ENCODE results near the gene HBE1.
"Not testable (repeated sequence)": the region's sequence is repeated elsewhere in the genome, so short reads cannot be mapped to it uniquely, and the experiment has no call there.

The HBE1 gene

DNA sequence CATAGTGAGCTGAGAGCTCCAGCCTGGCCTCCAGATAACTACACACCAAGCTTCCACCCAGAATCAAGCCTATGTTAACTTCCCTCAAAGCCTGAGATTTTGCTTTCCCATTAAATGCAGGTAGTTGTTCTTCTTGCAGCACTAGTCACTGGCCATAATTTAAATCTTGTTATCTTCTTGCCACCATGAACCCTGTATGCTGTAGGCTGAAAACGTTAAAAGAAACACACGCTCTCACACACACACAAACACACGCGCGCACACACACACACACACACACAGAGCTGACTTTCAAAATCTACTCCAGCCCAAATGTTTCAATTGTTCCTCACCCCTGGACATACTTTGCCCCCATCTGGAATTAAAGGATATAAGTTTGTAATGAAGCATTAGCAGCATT is 16.3 kb downstream of the HBE1 start:
- not testable (repeated sequence) for DNase-seq (ENCODE audit: low read depth in 3 of 3)

DNA sequence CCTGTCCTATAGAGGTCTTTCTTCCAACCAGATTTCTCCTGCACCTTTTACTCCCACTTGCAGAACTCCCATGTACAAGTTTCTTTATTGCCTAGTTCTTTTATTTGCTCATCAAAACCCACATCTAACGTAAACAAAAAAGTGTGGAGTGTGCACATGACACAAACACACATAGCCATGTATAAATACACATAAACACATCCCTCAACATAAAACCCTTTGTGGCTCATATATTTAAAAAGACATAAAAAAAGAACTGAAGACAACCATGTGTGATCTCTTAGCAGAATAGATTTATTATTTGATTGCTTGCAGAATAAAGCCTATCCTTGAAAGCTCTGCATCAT is 16.9 kb downstream of the HBE1 start:
- DNase-seq (ENCODE audit: low read depth in 3 of 3) = no peak

GRCh38 chr11:5252192-5252918 is 17.4 kb downstream of the HBE1 start:
- no peak for DNase-seq (ENCODE audit: low read depth in 3 of 3)

- no peak for DNase-seq (ENCODE audit: low read depth in 3 of 3)
Measured at GRCh38 chr11:5251746-5252145, 18.0 kb downstream of the HBE1 start.

DNA sequence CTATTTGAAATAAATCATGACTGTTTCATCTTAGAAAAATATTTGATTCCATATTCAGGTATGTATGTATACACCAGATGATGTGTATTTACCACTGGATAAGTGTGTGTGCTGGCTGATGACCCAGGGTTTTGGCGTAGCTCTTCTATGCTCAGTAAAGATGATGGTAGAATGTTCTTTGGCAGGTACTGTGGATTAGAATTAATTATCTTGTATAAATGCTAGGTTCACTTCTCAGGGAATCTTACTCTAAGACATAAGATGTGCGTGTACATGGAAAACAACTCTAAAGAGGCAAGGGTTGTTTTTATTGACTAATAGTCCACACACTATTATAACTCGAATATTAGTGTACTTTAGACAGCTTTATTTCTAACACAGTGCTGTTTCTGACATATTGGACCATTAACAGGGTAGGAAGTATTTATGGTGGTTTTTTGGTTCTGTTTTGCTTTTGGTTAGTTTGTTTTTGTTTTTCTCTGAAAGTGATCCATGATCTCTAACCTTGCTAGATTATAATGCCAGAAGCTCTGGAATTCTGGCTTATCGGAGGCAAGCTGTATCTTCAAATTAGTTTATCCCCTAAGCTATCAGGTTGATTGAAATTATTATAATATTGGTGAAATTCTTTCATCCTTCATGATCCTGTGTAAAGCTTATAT is 19.1 kb downstream of the HBE1 start:
- DNase-seq (ENCODE audit: low read depth in 3 of 3) = no peak

- not testable (repeated sequence) for DNase-seq (ENCODE audit: low read depth in 3 of 3)
Measured at GRCh38 chr11:5249807-5250396, 19.8 kb downstream of the HBE1 start, which contains the start of gene HBG1. TSS of gene HBG1 (minus strand) at chr11:5249857. CDS start at chr11:5249804, 53 bp downstream.

DNA sequence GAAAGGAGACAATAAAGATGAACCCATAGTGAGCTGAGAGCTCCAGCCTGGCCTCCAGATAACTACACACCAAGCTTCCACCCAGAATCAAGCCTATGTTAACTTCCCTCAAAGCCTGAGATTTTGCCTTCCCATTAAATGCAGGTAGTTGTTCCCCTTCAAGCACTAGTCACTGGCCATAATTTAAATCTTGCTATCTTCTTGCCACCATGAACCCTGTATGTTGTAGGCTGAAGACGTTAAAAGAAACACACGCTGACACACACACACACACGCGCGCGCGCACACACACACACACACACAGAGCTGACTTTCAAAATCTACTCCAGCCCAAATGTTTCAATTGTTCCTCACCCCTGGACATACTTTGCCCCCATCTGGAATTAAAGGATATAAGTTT is 21.2 kb downstream of the HBE1 start:
- not testable (repeated sequence) for DNase-seq (ENCODE audit: low read depth in 3 of 3)

DNA sequence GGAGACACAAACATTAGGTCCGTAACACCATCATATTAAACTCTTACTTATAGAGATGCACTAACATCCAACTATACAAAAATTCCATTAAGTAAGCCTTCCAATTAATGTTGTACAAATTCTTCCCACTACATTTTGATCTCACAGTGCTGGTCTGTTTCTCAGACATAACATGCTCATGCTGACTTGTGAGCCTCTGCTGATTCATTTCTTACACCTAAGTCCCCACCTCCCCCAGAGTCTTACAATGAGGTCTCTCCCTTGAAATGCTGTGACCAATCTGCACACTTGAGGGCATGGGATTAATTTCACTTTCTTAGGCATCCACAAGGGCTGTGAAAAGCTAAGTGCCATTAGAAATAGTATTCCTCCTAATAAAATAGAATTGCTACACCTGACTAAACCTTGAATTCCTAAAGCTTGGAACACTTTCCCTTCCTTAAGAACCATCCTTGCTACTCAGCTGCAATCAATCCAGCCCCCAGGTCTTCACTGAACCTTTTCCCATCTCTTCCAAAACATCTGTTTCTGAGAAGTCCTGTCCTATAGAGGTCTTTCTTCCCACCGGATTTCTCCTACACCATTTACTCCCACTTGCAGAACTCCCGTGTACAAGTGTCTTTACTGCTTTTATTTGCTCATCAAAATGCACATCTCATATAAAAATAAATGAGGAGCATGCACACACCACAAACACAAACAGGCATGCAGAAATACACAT is 22.1 kb downstream of the HBE1 start:
- DNase-seq (ENCODE audit: low read depth in 3 of 3) = no peak

DNA sequence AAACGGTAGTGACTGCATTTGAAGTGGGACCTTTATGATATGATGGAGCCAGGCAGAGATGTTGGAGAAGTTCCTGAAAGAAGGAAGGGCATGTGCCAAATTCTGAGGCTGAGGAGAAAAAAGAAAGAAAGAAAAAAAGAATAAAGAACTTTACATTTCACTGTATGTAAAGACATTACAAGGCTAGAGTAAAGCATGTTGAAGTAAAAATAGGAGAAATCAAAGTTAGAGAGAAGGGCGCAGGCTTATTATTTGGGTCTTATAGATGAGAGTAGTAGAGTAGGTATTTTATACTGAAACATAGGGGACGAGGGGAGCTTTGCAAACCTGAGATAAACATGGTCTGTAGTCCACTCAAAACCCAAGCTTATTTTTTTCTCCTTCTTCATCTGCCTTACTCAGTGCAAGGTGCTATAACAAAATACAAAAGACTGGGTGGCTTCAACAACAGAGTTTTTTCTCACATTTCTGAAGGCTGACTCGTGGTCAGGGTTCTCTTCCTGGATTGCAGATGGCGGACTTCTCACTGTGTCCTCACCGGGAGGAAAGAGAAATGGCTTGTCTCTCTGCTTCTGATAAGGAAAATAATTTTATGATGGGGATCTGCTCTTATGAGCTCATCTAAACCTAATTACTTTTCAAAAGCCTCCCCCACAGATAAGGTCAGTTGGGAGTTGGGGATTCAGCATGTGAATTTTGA is 22.8 kb downstream of the HBE1 start:
- no peak for DNase-seq (ENCODE audit: low read depth in 3 of 3)

GRCh38 chr11:5245155-5245554 is 24.6 kb downstream of the HBE1 start:
- no peak for DNase-seq (ENCODE audit: low read depth in 3 of 3)

- DNase-seq (ENCODE audit: low read depth in 3 of 3) = no peak
Measured at GRCh38 chr11:5243816-5244180, 25.9 kb downstream of the HBE1 start.

DNA sequence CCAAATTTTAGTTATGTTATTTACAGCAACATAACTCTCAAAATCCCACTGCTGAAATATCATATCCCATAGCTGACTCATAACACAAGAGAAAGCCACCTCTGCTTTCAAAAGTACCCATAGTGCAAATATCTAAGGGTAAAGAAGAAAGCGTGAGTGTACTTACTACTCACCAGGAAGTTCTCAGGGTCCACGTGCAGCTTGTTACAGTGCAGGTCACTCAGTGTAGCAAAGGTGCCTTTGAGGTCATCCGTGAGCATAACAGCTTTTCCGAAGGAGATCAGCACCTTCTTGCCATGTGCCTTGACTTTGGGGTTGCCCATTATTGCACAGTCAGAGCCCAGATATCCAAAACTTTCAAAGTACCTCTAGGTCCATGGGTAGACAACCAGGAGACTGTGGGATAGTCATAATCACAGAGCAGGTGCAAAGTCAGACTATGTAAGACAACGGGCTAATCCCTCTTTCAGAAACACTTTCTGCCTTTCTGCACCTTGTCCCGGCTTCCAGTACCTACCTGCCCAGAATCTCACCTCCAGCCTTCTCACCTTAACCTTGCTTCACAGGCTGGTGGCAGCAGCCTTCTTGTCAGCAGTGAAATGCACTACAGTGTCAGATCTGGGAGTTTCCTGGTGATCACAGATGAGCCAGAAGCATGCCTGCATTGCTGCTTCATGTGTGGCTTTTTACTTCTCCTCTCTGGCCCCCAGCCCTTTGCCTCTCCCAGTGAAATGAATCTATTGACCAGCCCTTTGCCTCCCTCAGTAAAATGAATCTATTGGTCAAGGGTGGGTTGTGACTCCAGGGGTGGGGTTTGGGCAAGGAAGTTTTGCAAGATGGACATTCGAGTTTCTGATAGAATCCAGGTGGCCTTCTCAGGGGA is 26.6 kb downstream of the HBE1 start:
- no peak for DNase-seq (ENCODE audit: low read depth in 3 of 3)

DNA sequence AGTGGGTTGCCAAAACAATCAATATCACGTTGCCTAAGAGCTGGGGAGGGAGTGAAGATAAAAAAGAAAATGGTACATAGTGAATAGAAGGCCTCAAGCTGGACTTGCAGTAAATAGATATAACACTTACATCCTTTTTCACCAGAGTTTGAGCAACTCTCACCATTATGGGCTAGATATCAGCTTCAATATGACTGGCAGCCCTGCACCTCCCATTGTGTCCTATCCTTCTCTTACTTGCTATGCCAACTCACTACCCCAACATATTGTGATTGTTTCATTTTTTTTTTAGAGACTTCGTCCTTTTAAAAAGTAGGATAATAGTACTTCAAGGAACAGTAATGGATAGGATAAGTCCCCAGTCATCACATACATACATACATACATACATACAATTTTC is 27.5 kb downstream of the HBE1 start:
- no peak for DNase-seq (ENCODE audit: low read depth in 3 of 3)

DNA sequence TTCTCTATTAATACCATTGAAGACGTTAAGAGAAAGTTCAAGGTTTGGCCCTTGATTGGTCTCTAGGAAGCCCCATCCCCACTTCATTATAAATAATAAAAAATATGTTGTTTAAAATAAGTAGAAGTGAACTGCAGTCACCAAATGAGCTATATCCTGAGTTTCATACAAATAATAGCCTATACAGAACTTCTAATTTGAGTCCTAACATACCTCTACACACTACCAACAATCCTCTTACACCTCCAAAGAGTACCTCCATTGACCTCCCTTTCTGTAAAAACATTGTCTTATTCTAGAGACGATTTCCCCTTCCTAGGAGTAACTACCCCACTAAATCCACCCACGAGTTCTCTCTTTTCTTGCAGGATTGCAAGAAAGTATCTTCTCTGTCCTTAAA is 28.3 kb downstream of the HBE1 start:
- no peak for DNase-seq (ENCODE audit: low read depth in 3 of 3)

DNA sequence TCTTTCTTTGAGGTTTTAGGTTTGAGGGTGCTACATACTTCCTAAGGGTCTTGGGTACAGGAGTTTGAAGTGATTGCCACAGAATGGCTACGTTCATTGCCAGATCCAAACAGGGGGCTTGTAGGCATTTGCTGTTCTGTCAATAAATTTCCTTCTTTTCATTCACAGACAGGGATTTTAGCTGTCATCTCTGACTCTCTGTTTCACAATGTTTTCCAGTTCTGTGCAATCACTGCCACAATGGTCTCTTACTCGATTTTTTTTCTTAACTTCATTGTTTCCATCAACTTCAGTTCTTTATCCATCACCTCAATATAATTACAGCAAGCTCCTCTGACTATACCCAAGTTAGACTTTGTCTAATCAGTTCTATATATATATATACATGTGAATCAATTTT is 29.3 kb downstream of the HBE1 start:
- DNase-seq (ENCODE audit: low read depth in 3 of 3) = no peak

GRCh38 chr11:5240056-5240455 is 29.7 kb downstream of the HBE1 start:
- DNase-seq (ENCODE audit: low read depth in 3 of 3) = no peak

- no peak for DNase-seq (ENCODE audit: low read depth in 3 of 3)
Measured at GRCh38 chr11:5239046-5239445, 30.7 kb downstream of the HBE1 start.

- no peak for DNase-seq (ENCODE audit: low read depth in 3 of 3)
Measured at GRCh38 chr11:5238486-5238885, 31.3 kb downstream of the HBE1 start.

GRCh38 chr11:5237420-5237819 is 32.3 kb downstream of the HBE1 start:
- DNase-seq (ENCODE audit: low read depth in 3 of 3) = no peak

DNA sequence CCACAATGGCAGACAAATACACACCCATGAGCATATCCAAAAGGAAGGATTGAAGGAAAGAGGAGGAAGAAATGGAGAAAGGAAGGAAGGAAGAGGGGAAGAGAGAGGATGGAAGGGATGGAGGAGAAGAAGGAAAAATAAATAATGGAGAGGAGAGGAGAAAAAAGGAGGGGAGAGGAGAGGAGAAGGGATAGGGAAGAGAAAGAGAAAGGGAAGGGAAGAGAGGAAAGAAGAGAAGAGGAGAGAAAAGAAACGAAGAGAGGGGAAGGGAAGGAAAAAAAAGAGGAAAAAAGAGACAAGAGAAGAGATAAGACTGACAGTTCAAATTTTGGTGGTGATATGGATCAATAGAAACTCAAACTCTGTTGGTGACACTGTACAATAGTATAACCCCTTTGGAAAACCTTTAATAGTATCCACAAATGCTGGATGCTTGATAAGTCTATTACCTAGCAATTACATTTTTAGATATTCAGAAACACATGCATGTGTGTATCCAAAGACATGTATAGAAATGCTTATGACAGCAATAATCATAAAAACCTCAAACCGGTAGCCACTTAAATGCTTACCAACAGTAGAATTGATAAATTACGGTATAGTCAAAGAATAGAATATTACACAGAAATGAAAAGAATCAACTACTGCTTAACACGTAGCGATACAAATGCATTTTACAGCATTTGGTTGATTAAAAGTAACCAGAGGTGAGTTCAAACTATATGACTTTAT is 34.2 kb downstream of the HBE1 start:
- no peak for DNase-seq (ENCODE audit: low read depth in 3 of 3)

Data from stimulated activated CD4-positive, alpha-beta T cell treated with anti-CD3 and anti-CD28 coated beads, TNF-alpha, amount 100 ng/mL, for 4 hours (primary cell).